Measurements from ENCODE around the gene SH3BGR.

- TF ChIP-seq TAF1 (IDR thresholded peaks at IDR 0.05; ENCODE audit: low read depth) (no peak), MAX (IDR thresholded peaks at IDR 0.05) (no peak), FOXM1 (IDR thresholded peaks at IDR 0.05; ENCODE audit: borderline replicate concordance, low read depth) (no peak), EP300 (IDR thresholded peaks at IDR 0.05; ENCODE audit: borderline replicate concordance) (no peak), REST (IDR thresholded peaks at IDR 0.05; ENCODE audit: low read depth) (no peak), ZBTB7A (IDR thresholded peaks at IDR 0.05; ENCODE audit: low read depth) (no peak), USF1 (IDR thresholded peaks at IDR 0.05) (no peak), TEAD4 (IDR thresholded peaks at IDR 0.05) (no peak), EGR1 (IDR thresholded peaks at IDR 0.05) (no peak), CREB1 (IDR thresholded peaks at IDR 0.05; ENCODE audit: low read depth) (no peak), RAD21 (IDR thresholded peaks at IDR 0.05; ENCODE audit: low read depth) (no peak), YY1 (IDR thresholded peaks at IDR 0.05; ENCODE audit: low read depth) (no peak), NFIC (IDR thresholded peaks at IDR 0.05) (no peak)
Observed at GRCh38 chr21:39555911-39556590, 104.3 kb downstream of the SH3BGR start.
